HG03135 (cell line): ENCODE data around the gene GP2.
"Not testable (repeated sequence)": the region's sequence is repeated elsewhere in the genome, so short reads cannot be mapped to it uniquely, and the experiment has no call there.

Experiments
- ATAC-seq: cut with Tn5 transposase; IDR thresholded peaks from one replicate; pipeline ENCODE4 v1.9.1; 2021; ENCODE audit warnings: mild to moderate bottlenecking, moderate library complexity; ENCODE audit not compliant: unreplicated experiment

GP2 gene

DNA sequence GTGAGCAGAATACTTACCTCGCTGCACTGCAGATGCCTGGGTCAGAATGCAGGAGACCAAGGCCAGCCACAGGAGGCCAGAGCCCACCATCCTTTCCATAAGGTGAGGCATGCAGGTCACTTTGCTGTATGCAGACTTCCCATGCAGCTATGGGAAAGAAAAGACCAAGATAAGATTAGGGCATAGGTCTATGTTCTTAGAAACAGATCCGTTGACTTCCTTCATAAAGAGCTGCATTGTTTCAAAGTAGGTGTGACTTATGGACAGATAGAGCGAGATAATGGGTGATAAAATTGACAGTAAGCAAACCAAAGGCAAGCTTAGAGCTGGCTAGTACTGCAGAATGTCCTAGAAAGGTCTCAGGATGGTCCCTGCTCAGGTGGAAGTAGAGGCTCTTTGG lies 992 bp downstream of the GP2 start:
- ATAC-seq: no peak

DNA sequence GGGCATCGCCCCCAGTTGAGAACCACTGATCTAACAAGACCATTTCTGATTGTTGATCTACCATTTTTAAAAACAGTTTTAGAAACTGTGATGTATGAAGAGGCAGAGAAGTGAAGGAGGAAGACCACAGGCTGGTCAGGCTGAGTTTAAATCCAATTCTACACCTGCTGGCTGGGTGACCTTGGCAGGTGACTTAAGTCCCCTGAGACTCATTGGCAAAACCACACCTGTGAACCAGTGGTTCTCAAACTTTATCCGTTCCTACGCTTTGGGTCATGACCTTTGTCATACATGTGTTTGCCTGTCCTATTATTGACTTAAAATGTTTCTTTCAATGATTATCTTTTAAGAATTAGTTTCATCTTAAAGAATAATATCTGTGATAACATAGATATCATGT lies 2.3 kb downstream of the GP2 start:
- ATAC-seq: no peak

DNA sequence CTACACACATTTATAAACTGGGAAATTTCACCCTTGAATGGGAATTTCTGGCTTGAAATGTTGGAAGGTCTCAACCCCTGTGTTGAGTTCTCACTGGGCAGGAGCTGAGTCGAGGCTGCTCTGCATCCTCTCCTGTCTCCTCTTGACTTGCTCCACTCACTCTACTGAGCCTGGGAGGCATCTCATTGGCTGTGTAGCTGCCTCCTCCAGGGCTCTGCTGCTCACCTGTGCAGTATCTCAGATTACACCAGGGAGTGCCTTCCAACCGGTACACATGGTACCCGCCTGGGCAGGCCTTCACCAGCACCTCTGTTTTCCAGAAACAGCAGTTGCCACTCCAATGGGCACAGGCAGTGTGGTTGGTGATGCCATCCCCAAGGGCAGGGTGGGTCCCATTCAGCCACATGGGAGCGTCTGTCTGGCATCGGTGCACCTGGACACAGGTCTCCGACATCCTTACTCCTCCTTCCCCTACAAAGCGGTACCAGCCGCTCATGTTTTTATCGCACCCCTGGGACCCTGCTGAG lies 3.7 kb downstream of the GP2 start:
- no peak for ATAC-seq

DNA sequence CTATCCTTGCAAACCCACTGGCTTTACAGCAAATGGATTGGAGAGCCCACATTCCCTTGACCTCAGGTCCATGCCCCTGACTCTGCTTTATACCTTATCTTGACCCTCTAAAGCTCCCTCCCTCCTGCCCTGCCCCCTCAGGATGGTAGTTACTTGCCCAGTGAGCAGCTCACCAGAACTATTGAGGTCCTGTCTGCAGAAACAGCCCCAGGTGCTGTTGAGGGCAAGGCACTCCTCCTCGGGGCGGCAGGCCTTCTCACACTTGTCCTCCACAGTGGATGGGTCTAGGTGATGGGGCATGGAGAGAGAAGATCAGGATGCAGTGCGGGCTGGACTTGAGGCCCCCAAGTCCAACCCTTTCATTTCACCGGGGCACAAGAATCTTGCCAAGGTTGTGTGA lies 4.6 kb downstream of the GP2 start:
- no peak for ATAC-seq

DNA sequence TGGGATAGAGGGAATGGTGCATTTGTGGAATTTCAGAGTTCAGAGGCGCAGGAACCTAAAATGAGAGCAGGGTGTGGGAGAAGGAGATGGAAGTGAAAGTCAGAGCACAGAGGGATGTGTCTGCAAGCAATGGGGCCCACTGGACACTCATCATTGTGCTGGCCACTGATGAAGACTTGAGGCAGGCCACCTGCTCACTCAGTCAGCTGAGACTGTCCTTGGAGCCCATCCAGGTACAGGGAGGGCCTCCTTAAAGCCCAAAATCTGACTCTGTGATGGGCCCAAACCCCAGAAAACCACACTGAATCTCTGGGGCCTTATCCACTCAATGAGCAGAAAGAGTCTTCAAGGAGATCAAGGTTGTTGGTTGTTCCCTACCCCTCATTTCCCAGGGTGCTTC lies 5.6 kb downstream of the GP2 start:
- no peak for ATAC-seq

DNA sequence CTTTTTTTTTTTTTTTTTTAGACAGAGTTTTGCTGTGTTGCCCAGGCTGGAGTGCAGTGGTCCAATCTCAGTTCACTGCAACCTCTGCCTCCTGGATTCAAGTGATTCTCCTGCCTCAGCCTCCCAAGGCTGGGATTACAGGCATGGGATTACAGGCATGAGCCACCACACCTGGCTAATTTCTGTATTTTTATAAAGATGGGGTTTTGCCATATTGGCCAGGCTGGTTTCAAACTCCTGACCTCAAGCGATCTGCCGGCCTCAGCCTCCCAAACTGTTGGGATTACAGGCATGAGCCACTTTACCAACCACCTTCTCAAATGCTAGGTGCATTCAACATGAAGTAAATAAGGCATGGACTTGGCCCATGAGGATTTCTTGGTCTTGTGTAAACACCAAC lies 6.3 kb downstream of the GP2 start:
- ATAC-seq: not testable (repeated sequence)

DNA sequence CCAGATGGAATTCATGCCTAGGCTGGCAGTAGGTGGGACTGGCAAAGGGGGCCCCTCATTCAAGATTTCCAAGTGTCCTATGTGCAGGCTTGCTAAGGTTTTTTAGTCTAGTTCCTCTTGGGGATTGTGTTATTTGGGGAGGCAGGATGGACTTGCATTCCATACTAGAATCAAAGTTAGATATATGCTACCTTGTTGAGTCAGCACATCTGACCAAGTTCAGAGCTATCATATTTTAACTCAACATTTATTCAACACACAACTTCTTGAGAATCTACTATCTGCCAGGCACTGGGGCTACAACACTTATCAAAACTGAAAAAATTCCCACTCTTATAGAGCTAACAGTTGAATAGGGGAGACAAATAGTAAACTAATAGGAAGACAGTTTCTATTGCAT lies 6.7 kb downstream of the GP2 start:
- ATAC-seq: no peak

DNA sequence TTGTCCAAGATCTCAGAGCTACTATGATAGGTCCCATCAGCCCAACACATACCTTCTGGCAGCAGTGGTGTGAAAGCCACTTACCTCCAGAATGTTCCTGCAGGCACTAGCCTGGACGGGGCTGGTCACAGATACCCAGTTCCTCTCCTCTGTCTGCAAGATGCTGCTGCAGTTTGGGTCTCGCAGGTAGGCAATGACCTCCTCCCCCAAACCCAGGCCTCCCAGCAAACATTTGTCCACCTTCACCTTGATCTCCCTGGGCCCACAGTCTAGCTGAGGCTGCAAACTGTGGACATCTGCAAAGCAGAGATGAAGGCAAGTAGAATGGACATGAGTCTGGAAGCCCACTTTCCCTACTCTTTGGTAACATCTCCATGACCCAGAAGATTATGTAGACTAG lies 7.1 kb downstream of the GP2 start:
- no peak for ATAC-seq

DNA sequence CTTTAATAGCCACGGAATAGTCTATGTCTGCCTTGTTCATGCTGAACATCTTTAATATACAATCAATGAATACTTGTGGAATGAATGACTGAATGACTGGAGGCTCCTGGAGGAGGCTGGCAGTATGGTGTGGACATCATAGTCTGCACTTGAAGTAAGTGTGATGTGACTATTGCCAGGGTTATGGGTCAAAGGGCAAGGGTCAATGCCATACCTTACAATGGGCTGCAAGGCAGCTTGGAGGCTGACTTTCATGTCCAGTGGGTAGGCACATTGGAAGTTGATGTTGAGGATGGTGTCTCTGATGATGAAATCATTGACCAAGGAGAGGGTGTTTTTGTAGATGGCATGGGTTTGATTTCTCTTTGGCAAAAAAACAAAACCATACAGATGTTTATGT lies 7.9 kb downstream of the GP2 start:
- no peak for ATAC-seq

DNA sequence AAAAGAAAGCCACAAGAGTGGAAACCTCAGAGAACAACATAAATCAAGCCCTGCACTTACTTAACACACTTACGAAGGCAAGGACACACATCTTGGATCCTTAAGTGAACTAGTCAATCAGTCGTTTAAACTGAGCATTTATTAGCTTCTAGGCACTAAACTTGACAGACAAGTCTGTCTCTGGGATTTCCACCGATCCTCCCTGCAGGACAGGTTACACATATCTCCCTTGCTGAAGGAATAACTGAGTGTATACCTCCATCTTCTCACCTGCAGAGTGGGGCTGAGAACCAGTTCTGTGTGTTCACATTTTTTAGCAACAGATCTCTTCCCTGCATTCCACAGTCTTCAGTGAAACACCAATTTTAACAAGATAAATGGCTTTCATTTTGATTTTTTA lies 8.9 kb downstream of the GP2 start:
- no peak for ATAC-seq

DNA sequence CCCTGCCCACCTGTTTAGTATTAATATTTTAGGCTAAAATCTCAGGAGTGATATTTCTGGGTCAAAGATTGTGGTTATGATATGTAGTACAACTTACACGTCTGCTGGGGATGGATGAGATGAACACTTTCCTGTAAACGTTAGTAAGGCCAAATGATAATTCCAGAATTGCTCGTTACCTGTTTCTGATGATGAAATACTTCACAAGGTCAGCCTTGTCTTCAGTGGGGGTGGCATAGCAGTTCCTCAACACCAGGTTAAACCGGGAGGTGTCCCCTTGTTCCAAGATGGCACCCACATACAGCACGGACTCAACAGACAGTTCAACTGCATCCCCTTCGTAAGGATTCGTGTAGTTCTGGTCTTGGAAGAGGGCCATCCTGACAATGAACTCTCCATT lies 9.3 kb downstream of the GP2 start:
- no peak for ATAC-seq

DNA sequence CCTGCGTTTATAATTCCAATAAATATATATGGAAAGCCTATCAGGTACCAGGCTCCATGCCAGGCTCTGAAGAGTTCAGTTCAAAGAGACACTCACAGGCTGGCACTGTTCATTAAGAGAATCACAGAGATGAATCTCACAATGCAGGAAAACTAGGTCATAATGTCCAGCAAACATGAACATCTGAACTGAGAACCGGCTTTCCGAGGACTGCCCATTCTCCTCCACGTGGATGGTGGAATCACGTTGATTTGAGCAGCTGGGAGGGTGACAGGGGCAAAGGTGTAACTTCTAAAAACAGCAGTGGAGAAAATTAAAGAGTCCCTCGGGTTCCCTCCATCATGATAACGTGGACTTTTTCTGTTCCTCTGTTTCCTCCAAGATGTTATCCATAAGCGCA lies 10.2 kb downstream of the GP2 start:
- no peak for ATAC-seq

DNA sequence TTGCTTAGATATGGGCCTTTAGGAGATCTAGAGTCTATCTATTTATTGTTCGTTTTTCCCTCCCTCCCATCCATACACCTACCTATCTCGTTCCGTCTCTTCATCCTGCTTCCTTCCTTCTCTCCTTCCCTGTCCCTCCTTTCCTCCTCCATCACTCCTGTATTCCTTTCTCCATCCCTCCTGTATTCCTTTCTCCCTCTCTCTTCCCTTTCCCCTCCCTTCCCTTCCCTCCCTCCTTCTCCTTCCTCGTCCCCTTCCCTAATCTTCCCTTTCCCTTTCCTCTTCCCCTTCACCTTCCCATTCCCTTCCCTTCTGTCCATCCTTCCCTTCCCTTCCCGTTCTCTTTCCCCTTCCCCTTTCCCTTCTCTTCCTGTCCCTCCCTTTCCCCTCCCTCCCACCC lies 10.6 kb downstream of the GP2 start:
- ATAC-seq: no peak

DNA sequence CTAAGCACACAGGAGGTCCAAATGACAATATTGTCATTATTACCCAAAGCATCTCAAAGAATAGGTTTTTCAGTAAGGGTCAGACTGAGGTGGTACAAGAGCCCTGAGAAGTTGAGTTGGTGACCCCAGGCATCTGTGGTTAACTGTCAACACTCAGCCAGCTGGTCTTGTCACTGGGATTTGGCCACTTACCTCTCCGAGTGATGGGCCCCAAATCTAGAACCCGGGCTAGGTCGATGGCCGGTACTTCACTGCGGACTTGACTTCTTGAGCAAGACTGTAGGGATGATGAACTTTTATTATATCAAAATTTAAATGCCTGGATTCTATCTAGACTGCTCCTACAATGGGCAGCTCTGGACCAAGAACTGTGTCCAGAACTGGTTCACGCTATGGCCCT lies 11.5 kb downstream of the GP2 start:
- ATAC-seq: no peak

DNA sequence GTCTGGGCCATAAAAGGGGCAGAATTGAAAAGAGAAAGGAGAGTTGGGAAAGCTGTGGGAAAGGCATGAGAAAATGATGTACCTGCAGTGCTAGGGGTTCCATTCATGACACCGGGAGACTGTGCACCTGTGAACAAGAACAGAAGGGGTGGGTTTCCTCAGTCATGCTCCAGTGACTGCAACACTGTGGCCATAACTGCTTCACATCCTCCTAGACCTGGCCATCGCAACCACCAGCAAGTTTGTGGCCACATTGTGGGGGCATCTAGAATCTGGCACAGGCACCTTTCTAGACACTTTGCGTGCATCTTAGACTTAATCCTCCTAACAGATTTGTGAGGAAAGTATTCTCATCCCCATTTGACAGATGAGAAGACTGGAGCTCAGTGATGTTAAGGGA lies 12.7 kb downstream of the GP2 start:
- ATAC-seq: no peak

DNA sequence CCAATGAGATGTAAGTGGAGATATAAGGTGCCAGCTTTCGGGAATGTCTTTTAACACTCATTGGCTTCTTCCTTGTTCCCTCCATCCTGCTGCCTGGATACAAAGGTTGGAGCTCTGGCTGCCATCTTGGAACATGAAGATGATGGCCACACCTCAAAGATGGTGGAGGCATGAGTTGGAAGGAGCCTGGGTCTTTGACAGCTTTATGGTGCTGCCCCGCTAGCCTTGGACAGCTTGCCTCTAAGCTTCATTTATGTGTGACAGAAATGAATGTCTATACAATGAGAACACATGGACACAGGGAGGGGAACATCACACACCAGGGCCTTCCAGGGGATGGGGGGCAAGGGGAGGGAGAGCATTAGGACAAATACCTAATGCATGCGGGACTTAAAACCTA lies 13.6 kb downstream of the GP2 start:
- no peak for ATAC-seq

DNA sequence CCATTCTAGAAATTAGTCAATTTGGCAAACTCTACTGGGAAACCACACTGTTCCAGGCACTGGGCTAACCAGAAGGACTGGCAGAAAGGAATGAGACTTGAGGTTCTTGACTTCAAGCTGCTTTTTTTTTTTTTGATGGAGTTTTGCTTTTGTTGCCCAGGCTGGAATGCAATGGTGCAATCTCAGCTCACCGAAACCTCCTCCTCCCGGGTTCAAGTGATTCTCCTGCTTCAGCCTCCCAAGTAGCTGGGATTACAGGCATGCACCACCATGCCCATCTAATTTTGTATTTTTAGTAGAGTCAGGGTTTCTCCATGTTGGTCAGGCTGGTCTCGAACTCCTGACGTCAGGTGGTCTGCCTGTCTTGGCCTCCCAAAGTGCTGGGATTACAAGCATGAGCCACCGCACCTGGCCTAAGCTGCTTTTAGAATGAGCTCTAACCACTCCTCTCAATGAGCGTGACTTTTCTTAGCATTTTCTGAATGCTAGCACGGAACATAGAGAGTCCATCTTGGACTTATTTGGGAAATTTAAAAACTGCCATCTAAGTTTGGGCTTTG lies 14.7 kb downstream of the GP2 start:
- ATAC-seq: not testable (repeated sequence)

DNA sequence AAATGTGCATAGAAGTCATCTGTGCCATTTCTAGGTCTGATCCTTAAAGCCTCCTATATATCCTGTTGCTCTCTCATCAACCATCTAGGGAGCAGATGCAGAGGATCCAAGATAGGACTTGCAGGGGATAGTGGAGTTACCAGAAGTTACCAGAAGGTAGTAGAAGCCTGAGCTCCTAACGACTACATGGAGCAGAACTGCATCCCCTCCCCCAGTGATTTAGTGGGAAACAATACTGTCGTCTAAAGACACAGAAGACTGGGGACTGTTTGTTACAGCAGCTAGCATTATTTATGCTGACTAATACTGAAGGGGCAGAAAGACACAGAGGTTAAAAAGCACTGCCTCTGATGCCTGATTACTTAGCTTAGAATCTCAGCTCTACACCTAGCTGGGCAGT lies 15.8 kb downstream of the GP2 start:
- no peak for ATAC-seq

DNA sequence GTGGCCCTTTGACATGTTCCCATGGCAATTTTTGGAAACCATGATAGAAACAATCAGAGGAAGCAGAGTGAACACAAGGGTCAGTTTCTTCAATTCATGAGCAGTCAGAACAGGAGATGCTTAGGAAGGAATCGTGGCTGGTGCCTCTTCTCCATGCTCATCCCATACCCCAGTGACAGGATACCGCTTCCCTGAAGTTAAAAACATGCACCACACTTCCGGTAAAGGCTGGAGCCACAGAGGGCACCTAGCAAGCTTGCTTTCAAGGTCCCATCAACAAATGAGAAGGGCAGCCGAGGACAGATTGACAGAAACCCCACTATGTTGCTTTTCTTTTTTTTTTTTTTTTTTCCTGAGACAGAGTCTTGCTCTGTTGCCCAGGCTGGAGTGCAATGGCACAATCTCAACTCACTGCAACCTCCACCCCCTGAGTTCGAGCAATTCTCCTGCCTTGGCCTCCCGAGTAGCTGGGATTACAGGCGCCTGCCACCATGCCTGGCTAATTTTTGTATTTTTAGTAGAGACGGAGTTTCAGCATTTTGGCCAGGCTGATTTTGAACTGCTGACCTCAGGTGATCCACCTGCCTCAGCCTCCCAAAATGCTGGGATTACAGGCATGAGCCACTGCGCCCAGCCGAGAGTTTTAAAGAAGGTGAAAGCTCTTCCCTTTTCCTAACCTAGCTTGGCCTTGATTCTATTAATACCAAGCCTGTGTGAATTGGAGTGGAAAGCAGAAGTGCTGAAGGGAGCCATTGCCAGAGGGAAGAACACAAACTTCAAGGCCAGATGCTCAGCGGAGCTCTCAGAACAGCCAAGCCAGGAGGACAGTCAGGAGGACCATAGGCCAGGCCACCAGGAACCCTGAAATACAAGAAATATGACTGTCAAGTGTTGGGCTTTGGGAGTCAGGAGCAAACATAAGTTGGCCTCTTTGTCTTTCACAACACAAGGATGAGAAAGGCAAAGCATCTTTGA lies 16.6 kb downstream of the GP2 start:
- ATAC-seq: no peak

DNA sequence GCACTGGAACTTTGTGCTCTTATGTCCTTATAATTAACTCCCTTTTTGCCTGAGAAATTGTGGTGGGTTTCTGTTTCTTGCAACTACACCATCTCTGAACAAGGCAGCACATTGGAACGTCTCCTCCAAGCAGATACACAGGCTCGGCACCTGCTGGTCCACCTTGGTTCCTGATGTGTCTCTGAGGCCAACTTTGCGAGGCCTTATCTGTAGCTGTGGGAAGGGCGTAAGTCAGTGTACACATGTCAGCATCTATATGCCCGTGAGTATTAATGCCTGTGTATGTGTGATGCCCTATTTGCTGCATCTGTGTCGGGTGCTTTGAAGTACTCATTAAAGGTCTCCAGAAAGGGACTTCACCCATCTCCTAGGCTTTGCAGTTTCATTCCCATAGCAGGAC lies 17.5 kb downstream of the GP2 start:
- no peak for ATAC-seq

DNA sequence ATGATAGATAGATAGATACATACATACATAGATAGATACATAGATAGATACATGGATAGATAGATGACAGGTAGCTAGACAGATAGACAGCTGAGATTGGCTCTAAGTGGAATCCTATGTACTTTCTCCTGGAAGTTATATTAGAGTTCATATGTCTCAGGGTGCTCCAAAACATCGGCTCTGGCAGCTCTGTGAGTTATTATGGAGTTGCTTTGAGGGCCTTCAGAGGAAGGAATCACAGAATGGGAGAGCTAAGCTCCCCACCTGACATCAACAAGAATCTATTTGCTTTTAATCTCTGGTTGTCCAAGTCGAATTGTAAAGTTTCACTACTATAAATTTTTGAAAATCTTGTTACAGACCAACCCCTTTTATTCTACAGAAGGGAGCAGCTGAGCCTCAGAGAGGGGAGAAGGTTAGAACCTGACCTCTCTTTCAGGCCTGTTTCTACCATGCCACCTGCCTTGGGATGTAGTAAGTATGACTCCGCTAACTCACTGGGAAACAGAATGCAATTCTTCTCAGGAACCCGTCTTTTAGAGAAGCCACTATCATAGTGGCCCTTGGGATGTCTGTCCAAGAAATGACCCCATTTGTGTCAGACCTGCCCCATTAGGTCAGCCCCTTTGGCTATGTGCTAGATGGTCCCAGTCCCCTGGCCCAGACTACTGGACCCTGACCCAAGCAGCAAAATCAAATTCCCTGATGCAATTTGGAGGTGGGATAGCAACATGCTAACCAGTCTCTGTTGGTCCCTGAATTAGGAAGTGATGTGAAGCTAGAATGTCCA lies 18.3 kb downstream of the GP2 start:
- no peak for ATAC-seq

DNA sequence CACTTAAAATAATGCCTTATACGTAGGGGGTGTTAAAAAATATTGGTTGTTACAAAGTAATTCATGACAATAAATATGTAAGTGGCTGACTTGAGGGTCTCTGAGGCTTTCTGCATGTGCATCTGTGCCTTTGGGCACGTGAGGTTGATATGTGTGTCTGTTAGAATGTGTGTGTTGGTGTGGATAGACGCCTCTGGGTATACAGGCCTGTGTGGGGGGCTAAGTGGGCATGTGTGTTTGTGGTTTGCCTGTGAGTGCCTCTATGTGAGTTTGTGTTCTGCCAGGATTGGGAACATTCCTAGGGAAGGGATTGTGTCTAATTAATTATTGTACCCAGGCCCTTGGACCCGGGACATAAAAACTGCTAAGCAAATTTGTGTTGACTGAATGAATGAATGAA lies 19.0 kb downstream of the GP2 start:
- no peak for ATAC-seq
